ENCODE measurements around the gene NRN1. TPM values are rescaled to one million over a fixed set of nuclear protein-coding genes. Genes with fewer than 3 reads are reported as not detected.

Gene NRN1
- total RNA-seq, 2 experiments from 2014 or later: not detected

- H3K4me1 ChIP-seq (ENCODE audit: insufficient read depth, low read length): peaks cover 58% of the 10 kb centered on the region
- ChIA-PET CTCF (no interaction called here), POLR2A (interaction anchor here (0.8 kb wide), 1 partner anchor 13 kb away, joined by 4 read pairs; no protein-coding TSS in a partner anchor)
- peaks cover 5 to 49% of the 10 kb centered on the region in 2 experiments for H3K9me3 ChIP-seq (ENCODE audit: control insufficient read depth in 1 of 2, insufficient read depth in 1 of 2, low read length in 2 of 2)
- no peak for TF ChIP-seq CTCF (IDR thresholded peaks at IDR 0.05)
- Mint-ChIP-seq H3K27ac (no peak overlapping the region), H3K4me3 (peak overlapping the region; percentile 43), H3K4me1 (ENCODE audit: low read depth) (peaks cover 65% of the 10 kb centered on the region), H3K27me3 (peaks cover 94% of the 10 kb centered on the region), H3K9me3 (no peaks in the 10 kb centered on the region), H3K36me3 (ENCODE audit: low read depth) (peaks cover 6% of the 10 kb centered on the region)
- H3K27ac ChIP-seq (ENCODE audit: low read depth in 1 of 2, low read length in 2 of 2): no peak overlapping the region
- ATAC-seq (ENCODE audit: poor library complexity): no peak
- peak in 1 of 14 experiments; percentile 7 for DNase-seq
- H3K36me3 ChIP-seq (ENCODE audit: insufficient read depth, low read length): no peaks in the 10 kb centered on the region
- intact Hi-C loops (cut with DNase I, micrococcal nuclease): loop anchor here (2.0 to 5.0 kb wide), 4 partner anchors 14 to 733 kb away; partner anchors contain the start of genes FARS2 (in 1 of the 2) and LYRM4 (in 1 of the 2)
- peaks cover 75 to 84% of the 10 kb centered on the region in 2 experiments for H3K27me3 ChIP-seq (ENCODE audit: control insufficient read depth in 1 of 2, insufficient read depth in 2 of 2, low read length in 2 of 2)
- H3K4me3 ChIP-seq (ENCODE audit: low read length): no peak overlapping the region
Measured at GRCh38 chr6:5994999-5995657, 11.6 kb downstream of the NRN1 start.

GRCh38 chr6:5994234-5994998 is 12.3 kb downstream of the NRN1 start:
- no peak overlapping the region for H3K4me3 Mint-ChIP-seq
- Histone ChIP-seq H3K36me3 (ENCODE audit: insufficient read depth, low read length) (no peaks in the 10 kb centered on the region), H3K4me3 (ENCODE audit: low read length) (no peak overlapping the region), H3K27ac (ENCODE audit: low read depth in 1 of 2, low read length in 2 of 2) (no peak overlapping the region), H3K4me1 (ENCODE audit: insufficient read depth, low read length) (peaks cover 51% of the 10 kb centered on the region), H3K9me3 (ENCODE audit: control insufficient read depth in 1 of 2, insufficient read depth in 1 of 2, low read length in 2 of 2) (peaks cover 0 to 42% of the 10 kb centered on the region in 2 experiments), H3K27me3 (ENCODE audit: control insufficient read depth in 1 of 2, insufficient read depth in 2 of 2, low read length in 2 of 2) (peaks cover 68 to 77% of the 10 kb centered on the region in 2 experiments)
- no peak overlapping the region for H3K27ac Mint-ChIP-seq
- peaks cover 6% of the 10 kb centered on the region for H3K36me3 Mint-ChIP-seq (ENCODE audit: low read depth)
- H3K27me3 Mint-ChIP-seq: peaks cover 94% of the 10 kb centered on the region
- peaks cover 57% of the 10 kb centered on the region for H3K4me1 Mint-ChIP-seq (ENCODE audit: low read depth)
- DNase-seq (peak in 1 of 14 experiments; percentile 19), ATAC-seq (ENCODE audit: poor library complexity) (peak; percentile 16)
- intact Hi-C loops (cut with DNase I, micrococcal nuclease): loop anchor here in 1 of 2 experiments (2.0 kb wide), 1 partner anchor 14 kb away; no protein-coding TSS in a partner anchor
- POLR2A ChIA-PET: no interaction called here
- CTCF ChIA-PET: no interaction called here
- TF ChIP-seq CTCF (IDR thresholded peaks at IDR 0.05): no peak
- no peaks in the 10 kb centered on the region for H3K9me3 Mint-ChIP-seq

- intact Hi-C loops (cut with DNase I, micrococcal nuclease): no loop called here
- Histone ChIP-seq H3K9me3 (ENCODE audit: control insufficient read depth in 1 of 2, insufficient read depth in 1 of 2, low read length in 2 of 2) (peaks cover 0 to 33% of the 10 kb centered on the region in 2 experiments), H3K36me3 (ENCODE audit: insufficient read depth, low read length) (no peaks in the 10 kb centered on the region), H3K4me1 (ENCODE audit: insufficient read depth, low read length) (peaks cover 36% of the 10 kb centered on the region), H3K27ac (ENCODE audit: low read depth in 1 of 2, low read length in 2 of 2) (no peak overlapping the region), H3K4me3 (ENCODE audit: low read length) (no peak overlapping the region), H3K27me3 (ENCODE audit: control insufficient read depth in 1 of 2, insufficient read depth in 2 of 2, low read length in 2 of 2) (peaks cover 60% of the 10 kb centered on the region in 2 experiments)
- Mint-ChIP-seq H3K36me3 (ENCODE audit: low read depth) (peaks cover 6% of the 10 kb centered on the region), H3K4me3 (no peak overlapping the region), H3K27me3 (peaks cover 90% of the 10 kb centered on the region), H3K27ac (no peak overlapping the region), H3K9me3 (no peaks in the 10 kb centered on the region), H3K4me1 (ENCODE audit: low read depth) (peaks cover 43% of the 10 kb centered on the region)
- POLR2A ChIA-PET: no interaction called here
- DNase-seq (no peak), ATAC-seq (ENCODE audit: poor library complexity) (no peak)
- CTCF ChIA-PET: no interaction called here
- TF ChIP-seq CTCF (IDR thresholded peaks at IDR 0.05): no peak
Measured at GRCh38 chr6:5992551-5993225, 14.0 kb downstream of the NRN1 start.
